Calu3 (cell line): Measurements from ENCODE around the gene CCND3. TPM values are rescaled to one million over a fixed set of nuclear protein-coding genes. Genes with fewer than 3 reads are reported as not detected.

Source experiments
- Bru-seq: library from RNA; stranded (reverse); fragments of 400-500 nt; gene quantifications from one replicate; lab custom pipeline; 2021; lab: Mats Ljungman, UMichigan
- BruChase-seq, 2 experiments: library from RNA; stranded (reverse); fragments of 400-500 nt; gene quantifications; one replicate each; lab custom pipeline; 2021; lab: Mats Ljungman, UMichigan
- BruUV-seq: library from RNA; stranded (reverse); fragments of 400-500 nt; replicated peaks from 2 replicates; lab custom pipeline; 2021; lab: Mats Ljungman, UMichigan
- CTCF ChIA-PET: fragments of 300-600 bp; sonication (Branson Sonifier 250); formaldehyde crosslinking; loops from one replicate; lab custom pipeline; 2022; ENCODE audit warnings: antibody characterized with exemption; lab: Charles Lee
- DNase-seq: peaks from one replicate; pipeline ENCODE4 v3.0.0; 2022
- H3K27ac Mint-ChIP-seq: one replicate; pipeline ENCODE4 v1.8.0; 2022; ENCODE audit warnings: mixed read lengths; ENCODE audit not compliant: unreplicated experiment
- H3K27me3 Mint-ChIP-seq: one replicate; pipeline ENCODE4 v1.8.0; 2022; ENCODE audit warnings: mixed read lengths; ENCODE audit not compliant: unreplicated experiment
- H3K36me3 Mint-ChIP-seq: one replicate; pipeline ENCODE4 v1.8.0; 2022; ENCODE audit warnings: mild to moderate bottlenecking, moderate library complexity, mixed read lengths; ENCODE audit not compliant: insufficient read depth, unreplicated experiment
- H3K4me1 Mint-ChIP-seq: one replicate; pipeline ENCODE4 v1.8.0; 2022; ENCODE audit warnings: mild to moderate bottlenecking, low read depth, mixed read lengths; ENCODE audit not compliant: unreplicated experiment
- H3K4me3 Mint-ChIP-seq: one replicate; pipeline ENCODE4 v1.8.0; 2022; ENCODE audit warnings: mild to moderate bottlenecking, low read depth, moderate library complexity, mixed read lengths; ENCODE audit not compliant: unreplicated experiment
- H3K9me3 Mint-ChIP-seq: one replicate; pipeline ENCODE4 v1.8.0; 2022; ENCODE audit warnings: low read depth, mixed read lengths; ENCODE audit not compliant: unreplicated experiment
- intact Hi-C: fragments of 100-400 bp; cut with micrococcal nuclease; formaldehyde crosslinking; loops from one replicate; pipeline ENCODE4 v1.10.0; 2022; ENCODE audit not compliant: unreplicated experiment
- long read RNA-seq: library from polyadenylated mRNA; stranded (forward); transcript quantifications from one replicate; pipeline ENCODE4 v2.0.0, GENCODE V29; 2022
- total RNA-seq: library from RNA; stranded (reverse); gene quantifications from 2 replicates; pipeline ENCODE4 v1.2.3, GENCODE V29; 2022
- TF ChIP-seq, protein P1 (sequence below): fragments of 200-600 bp; IDR thresholded peaks from one replicate; pipeline ENCODE4 v1.8.0; 2022; ENCODE audit warnings: antibody characterized with exemption; ENCODE audit not compliant: unreplicated experiment

Gene CCND3
- total RNA-seq = 77.4 and 90.4 TPM in 2 replicates
- Bru-seq, nascent RNA = percentile 67 among the genes with signal in this experiment
- BruChase-seq, experiment 1, labeled RNA remaining after a 6-hour chase = percentile 72 among the genes with signal in this experiment
- percentile 68 among the genes with signal in this experiment for BruChase-seq, experiment 2, labeled RNA remaining after a 2-hour chase
- long read RNA-seq, transcript CCND3-202 (5 exons, 2,133 nt) = minor isoform, 10 of 226 reads
- long read RNA-seq, transcript CCND3-203 (5 exons, 2,085 nt) = major isoform, 164 of 226 reads
- long read RNA-seq, transcript CCND3-205 (4 exons, 1,843 nt) = minor isoform, 14 of 226 reads
- long read RNA-seq, partial matches to known transcripts = 12 of 226 reads
- long read RNA-seq, other reads (novel, unspliced or antisense) = 22 of 226 reads

DNA sequence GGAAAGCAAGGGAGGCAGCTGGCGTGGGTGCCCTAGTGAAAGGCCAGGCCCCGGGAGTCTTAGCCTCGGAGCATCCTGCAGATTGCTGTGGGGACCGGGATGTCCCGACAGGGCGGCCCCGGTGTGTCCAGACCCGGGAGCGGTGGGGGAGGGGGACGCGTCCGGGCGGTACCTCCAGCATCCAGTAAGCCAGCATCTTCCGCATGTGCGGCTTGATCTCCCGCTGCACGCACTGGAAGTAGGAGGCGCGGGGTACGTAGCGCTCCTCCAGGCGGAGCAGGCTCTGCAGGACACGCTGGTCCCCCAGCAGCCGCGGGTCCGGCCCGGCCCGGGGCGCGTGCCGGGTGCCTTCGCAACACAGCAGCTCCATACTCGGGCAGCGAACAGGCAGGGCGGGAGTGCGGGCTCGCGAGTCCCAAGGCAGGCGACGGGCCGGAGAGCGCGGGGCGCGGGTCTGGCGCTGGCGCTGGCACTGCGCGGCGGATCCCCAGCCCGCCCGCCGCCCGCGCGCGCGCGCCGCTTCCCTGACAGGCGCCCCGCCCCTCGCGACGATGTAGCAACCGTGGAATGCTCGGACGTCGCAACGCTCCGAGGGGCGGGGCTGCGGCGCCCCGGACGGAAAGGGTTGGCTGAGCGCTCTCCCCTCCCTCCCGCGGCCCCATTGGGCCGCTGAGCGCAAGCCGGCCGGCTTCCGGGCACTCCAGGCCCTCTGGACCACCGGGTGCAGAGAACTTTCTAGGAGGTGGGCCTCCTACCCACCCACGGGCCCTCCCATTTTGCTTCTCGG is at the start of gene CCND3:
TSS of gene CCND3 (minus strand) at position 529 of the 787 bp plus-strand sequence. CDS start at position 370, 159 bp downstream.
- Mint-ChIP-seq H3K4me1 (peaks cover 26% of the 10 kb centered on the region), H3K27ac (peak within 1 kb of the TSS; percentile 93), H3K36me3 (peaks cover 37% of the 10 kb centered on the region), H3K9me3 (no peaks in the 10 kb centered on the region), H3K4me3 (peak within 1 kb of the TSS; percentile 100), H3K27me3 (no peaks in the 10 kb centered on the region)
- TF ChIP-seq, protein P1, sequence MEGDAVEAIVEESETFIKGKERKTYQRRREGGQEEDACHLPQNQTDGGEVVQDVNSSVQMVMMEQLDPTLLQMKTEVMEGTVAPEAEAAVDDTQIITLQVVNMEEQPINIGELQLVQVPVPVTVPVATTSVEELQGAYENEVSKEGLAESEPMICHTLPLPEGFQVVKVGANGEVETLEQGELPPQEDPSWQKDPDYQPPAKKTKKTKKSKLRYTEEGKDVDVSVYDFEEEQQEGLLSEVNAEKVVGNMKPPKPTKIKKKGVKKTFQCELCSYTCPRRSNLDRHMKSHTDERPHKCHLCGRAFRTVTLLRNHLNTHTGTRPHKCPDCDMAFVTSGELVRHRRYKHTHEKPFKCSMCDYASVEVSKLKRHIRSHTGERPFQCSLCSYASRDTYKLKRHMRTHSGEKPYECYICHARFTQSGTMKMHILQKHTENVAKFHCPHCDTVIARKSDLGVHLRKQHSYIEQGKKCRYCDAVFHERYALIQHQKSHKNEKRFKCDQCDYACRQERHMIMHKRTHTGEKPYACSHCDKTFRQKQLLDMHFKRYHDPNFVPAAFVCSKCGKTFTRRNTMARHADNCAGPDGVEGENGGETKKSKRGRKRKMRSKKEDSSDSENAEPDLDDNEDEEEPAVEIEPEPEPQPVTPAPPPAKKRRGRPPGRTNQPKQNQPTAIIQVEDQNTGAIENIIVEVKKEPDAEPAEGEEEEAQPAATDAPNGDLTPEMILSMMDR = no peak
- BruUV-seq = no TSS peak
- intact Hi-C loops = loop anchor here (2.0 kb wide), 2 partner anchors 19 to 25 kb away; no protein-coding TSS in a partner anchor
- CTCF ChIA-PET = interaction anchor here (0.7 to 1.6 kb wide), 4 partner anchors 20 to 154 kb away, joined by 3 to 5 read pairs (median 4); partner anchors contain the start of genes BYSL, MED20 and TOMM6
- peak; percentile 96 for DNase-seq

DNA sequence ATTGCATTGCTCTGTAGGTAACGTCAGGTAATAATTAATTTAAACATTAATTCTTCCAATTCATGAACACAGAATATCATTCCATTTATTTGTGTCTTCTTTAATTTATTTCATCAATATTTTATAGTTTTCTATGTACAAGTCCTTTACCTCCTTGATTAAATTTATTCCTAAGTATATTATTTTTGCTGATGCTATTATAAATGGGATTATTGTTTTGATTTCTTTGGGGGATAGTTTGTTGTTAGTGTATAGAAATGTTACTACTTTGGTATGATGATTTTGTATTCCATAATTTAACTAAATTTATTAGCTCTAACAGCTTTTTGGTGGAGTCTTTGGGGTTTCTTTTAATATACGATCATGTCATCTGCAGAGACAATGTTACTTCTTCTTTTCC is 44.7 kb upstream of the CCND3 start:
- BruUV-seq = no TSS peak
- H3K36me3 Mint-ChIP-seq = no peaks in the 10 kb centered on the region
- intact Hi-C loops = no loop called here
- H3K27me3 Mint-ChIP-seq = no peaks in the 10 kb centered on the region
- no peaks in the 10 kb centered on the region for H3K4me1 Mint-ChIP-seq
- DNase-seq = no peak
- CTCF ChIA-PET = no interaction called here
- H3K27ac Mint-ChIP-seq = no peak overlapping the region
- TF ChIP-seq, protein P1 = no peak
- H3K4me3 Mint-ChIP-seq = no peak overlapping the region
- no peaks in the 10 kb centered on the region for H3K9me3 Mint-ChIP-seq

DNA sequence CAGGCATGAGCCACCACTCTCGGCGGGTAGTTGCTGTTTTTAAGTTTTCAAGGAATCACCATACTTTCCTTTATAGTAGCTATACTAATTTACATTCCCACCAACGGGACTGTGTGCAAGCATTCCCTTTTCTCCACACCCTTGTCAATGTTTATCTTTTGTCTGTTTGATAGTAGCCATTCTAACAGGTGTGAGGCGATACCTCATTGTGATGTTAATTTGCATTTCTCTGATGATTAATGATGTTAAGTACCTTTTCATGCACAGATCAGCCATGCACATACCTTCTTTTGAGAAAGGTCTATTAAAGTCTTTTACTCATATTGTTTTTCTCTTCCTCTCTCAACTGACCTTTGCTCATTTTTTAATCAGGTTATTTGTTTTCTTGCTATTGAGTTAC is 43.0 kb upstream of the CCND3 start:
- Mint-ChIP-seq H3K36me3 (no peaks in the 10 kb centered on the region), H3K4me3 (no peak overlapping the region), H3K4me1 (no peaks in the 10 kb centered on the region), H3K27ac (no peak overlapping the region), H3K9me3 (no peaks in the 10 kb centered on the region), H3K27me3 (no peaks in the 10 kb centered on the region)
- BruUV-seq = no TSS peak
- CTCF ChIA-PET = interaction anchor here (0.6 kb wide), 1 partner anchor 44 kb away, joined by 3 read pairs; no protein-coding TSS in a partner anchor
- no peak for DNase-seq
- TF ChIP-seq, protein P1 = no peak
- intact Hi-C loops = no loop called here

DNA sequence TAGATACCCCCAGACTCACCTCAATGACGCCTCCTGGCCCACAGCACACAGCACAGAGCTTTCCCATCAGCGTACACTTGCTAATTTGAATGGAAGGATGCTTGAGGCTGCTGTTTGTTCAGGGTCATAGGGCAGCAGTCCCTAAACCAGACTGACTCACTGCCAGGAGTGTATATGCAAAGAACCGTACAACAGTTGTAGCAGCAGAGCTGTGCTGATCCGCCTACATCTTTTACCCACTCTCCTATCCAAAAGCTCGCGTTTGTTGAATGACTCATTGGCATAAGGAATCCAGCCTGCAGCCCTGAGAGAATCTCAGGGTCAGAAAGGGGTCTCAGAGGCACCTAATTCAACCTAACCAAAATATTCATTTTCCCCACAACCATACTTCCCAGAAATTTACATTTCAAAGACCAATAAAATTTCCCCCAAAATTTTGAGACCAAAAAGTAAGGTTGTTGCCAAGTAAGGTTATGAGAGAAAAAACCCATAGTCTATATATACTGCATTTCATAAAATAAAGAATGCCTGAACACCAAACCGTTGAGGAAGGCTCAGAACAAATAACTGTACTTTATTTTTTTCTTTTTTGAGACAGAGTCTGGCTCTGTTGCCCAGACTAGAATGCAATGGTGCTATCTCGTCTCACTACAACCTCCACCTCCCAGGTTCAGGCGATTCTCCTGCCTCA is 35.3 kb upstream of the CCND3 start:
- CTCF ChIA-PET = interaction anchor here (1.7 kb wide), 1 partner anchor 9 kb away, joined by 5 read pairs; no protein-coding TSS in a partner anchor
- H3K27me3 Mint-ChIP-seq = no peaks in the 10 kb centered on the region

More for the DNA sequence above, 35.3 kb upstream of the CCND3 start:
- DNase-seq = peak; percentile 19
- TF ChIP-seq, protein P1 = no peak
- Mint-ChIP-seq H3K36me3 (no peaks in the 10 kb centered on the region), H3K9me3 (no peaks in the 10 kb centered on the region), H3K4me1 (peaks cover 11% of the 10 kb centered on the region), H3K27ac (no peak overlapping the region), H3K4me3 (no peak overlapping the region)
- BruUV-seq = no TSS peak
- intact Hi-C loops = no loop called here
